Testis (tissue), 2 donors: ENCODE measurements around the gene ERCC3.

Source experiments
- POLR2A ChIP-seq: fragments of 450-650 bp; IDR thresholded peaks from one replicate; pipeline ENCODE4 v1.6.1; 2017; ENCODE audit warnings: antibody characterized with exemption, mild to moderate bottlenecking, moderate library complexity
- TF ChIP-seq, protein P1 (sequence below), 3 experiments: fragments of 450-650 bp in 2 of 3; fragments of 200-600 bp in 1 of 3; sonication (generic) in 1 of 3; IDR thresholded peaks; one replicate each; pipeline ENCODE4 v1.5.1; 2016 to 2019; ENCODE audit warnings: antibody characterized with exemption in 3 of 3, mild to moderate bottlenecking in 2 of 3, moderate library complexity in 1 of 3

DNA sequence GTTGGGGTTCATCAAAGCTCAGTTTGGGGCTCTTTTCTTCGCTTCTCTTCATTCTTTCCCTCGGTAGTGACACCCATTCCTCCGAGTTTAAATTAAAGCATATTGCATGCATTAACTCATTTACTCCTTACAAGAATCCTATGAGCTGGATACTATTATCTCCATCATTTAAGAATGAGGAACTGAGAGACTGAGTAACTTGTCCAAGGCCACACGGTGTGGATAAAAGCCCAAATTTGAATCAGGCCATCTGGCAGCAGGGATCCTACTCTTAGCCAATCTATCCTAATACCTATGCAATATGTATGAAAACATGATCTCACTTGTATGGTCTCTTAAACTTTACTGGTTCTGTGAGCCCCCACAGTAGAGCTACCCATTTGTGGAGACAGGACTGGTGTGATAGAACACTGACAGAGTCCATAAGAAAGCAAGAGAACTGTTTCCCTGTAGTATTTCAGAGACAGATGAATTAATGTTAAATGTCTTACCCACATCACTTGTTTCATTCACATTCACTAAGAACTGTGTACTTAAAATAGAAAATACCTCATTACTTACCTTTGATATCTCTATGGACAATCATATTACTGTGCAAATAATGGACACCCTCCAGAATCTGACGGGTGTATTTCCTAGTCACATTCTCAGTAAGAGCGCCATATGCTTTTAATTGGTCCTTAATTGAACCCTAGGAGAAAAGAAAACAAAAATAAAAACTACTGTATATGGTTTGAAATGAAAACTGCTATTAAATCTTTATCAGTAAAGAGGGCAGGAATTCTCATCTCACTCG, 20.4 kb upstream of the ERCC3 start:
- TF ChIP-seq, protein P1, sequence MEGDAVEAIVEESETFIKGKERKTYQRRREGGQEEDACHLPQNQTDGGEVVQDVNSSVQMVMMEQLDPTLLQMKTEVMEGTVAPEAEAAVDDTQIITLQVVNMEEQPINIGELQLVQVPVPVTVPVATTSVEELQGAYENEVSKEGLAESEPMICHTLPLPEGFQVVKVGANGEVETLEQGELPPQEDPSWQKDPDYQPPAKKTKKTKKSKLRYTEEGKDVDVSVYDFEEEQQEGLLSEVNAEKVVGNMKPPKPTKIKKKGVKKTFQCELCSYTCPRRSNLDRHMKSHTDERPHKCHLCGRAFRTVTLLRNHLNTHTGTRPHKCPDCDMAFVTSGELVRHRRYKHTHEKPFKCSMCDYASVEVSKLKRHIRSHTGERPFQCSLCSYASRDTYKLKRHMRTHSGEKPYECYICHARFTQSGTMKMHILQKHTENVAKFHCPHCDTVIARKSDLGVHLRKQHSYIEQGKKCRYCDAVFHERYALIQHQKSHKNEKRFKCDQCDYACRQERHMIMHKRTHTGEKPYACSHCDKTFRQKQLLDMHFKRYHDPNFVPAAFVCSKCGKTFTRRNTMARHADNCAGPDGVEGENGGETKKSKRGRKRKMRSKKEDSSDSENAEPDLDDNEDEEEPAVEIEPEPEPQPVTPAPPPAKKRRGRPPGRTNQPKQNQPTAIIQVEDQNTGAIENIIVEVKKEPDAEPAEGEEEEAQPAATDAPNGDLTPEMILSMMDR (IDR thresholded peaks at IDR 0.05): no peak
- no peak for TF ChIP-seq POLR2A
